A549 (cell line): ENCODE results near the gene KCNMA1.

ENCODE experiments used
- FOXS1 ChIP-seq: fragments of 250-450 bp; sonication (Bioruptor Pico); IDR thresholded peaks from 2 replicates; pipeline ENCODE4 v1.5.0; 2020; ENCODE audit warnings: mild to moderate bottlenecking, moderate library complexity
- POLR2A ChIP-seq: IDR thresholded peaks from 2 replicates; pipeline ENCODE4 v1.6.1; 2012; ENCODE audit warnings: mild to moderate bottlenecking, low read length
- TF ChIP-seq, protein P1 (sequence below): fragments of >200 bp; sonication (Bioruptor Twin); formaldehyde crosslinking; IDR thresholded peaks from 3 replicates; pipeline ENCODE4 v1.5.1; 2016

DNA sequence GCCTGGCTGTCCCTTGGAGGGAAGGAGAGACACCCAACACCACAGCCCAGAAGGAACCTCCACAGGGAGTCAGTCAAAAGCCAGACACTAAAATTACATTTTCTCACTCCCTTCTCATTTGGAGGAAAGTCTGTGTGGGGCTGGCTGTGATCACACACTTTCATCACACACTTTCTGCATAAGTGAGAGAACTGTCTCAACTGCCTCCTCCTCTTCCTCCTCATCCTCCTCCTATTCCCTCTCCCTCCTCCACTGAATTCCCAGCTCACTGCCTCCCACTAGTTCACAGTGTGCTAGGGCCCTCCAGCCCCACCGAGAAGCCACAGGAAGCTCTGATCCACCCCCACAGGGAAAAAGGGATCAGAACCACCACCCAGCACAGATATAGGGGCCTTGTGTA, 91.6 kb downstream of the KCNMA1 start:
- TF ChIP-seq, protein P1, sequence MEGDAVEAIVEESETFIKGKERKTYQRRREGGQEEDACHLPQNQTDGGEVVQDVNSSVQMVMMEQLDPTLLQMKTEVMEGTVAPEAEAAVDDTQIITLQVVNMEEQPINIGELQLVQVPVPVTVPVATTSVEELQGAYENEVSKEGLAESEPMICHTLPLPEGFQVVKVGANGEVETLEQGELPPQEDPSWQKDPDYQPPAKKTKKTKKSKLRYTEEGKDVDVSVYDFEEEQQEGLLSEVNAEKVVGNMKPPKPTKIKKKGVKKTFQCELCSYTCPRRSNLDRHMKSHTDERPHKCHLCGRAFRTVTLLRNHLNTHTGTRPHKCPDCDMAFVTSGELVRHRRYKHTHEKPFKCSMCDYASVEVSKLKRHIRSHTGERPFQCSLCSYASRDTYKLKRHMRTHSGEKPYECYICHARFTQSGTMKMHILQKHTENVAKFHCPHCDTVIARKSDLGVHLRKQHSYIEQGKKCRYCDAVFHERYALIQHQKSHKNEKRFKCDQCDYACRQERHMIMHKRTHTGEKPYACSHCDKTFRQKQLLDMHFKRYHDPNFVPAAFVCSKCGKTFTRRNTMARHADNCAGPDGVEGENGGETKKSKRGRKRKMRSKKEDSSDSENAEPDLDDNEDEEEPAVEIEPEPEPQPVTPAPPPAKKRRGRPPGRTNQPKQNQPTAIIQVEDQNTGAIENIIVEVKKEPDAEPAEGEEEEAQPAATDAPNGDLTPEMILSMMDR: no peak
- no peak for TF ChIP-seq FOXS1
- no peak for TF ChIP-seq POLR2A
